ENCODE results near the gene RAPGEF4.

Gene RAPGEF4

GRCh38 chr2:173040729-173041128, 305.1 kb downstream of the RAPGEF4 start:
- DNase-seq: no peak

GRCh38 chr2:173043476-173043875, 307.8 kb downstream of the RAPGEF4 start:
- no peak for DNase-seq

- no peak for DNase-seq
These were observed 308.4 kb downstream of the RAPGEF4 start for GRCh38 chr2:173043897-173044519.

- no peak for DNase-seq
These were observed 309.0 kb downstream of the RAPGEF4 start for GRCh38 chr2:173044686-173045085.

GRCh38 chr2:173045181-173045580, 309.5 kb downstream of the RAPGEF4 start:
- no peak for DNase-seq

- DNase-seq: no peak
These were observed 312.9 kb downstream of the RAPGEF4 start for GRCh38 chr2:173048522-173048896.

GRCh38 chr2:173048897-173049661, 313.4 kb downstream of the RAPGEF4 start:
- no peak for DNase-seq

GRCh38 chr2:173049831-173050230, 314.2 kb downstream of the RAPGEF4 start:
- DNase-seq: no peak

GRCh38 chr2:173050684-173051083, 315.0 kb downstream of the RAPGEF4 start:
- DNase-seq: no peak

GRCh38 chr2:173051463-173052215, 316.0 kb downstream of the RAPGEF4 start:
- no peak for DNase-seq

GRCh38 chr2:173053043-173053699, 317.5 kb downstream of the RAPGEF4 start:
- DNase-seq: no peak

- DNase-seq: no peak
These were observed 318.8 kb downstream of the RAPGEF4 start for GRCh38 chr2:173054466-173054865.

- no peak for DNase-seq
These were observed 321.2 kb downstream of the RAPGEF4 start for GRCh38 chr2:173056705-173057364.

- no peak for DNase-seq
These were observed 322.5 kb downstream of the RAPGEF4 start for GRCh38 chr2:173058097-173058496.

- DNase-seq: no peak
These were observed 323.0 kb downstream of the RAPGEF4 start for GRCh38 chr2:173058673-173059072.

- DNase-seq: no peak
These were observed 323.6 kb downstream of the RAPGEF4 start for GRCh38 chr2:173059292-173059691.

- no peak for DNase-seq
These were observed 324.4 kb downstream of the RAPGEF4 start for GRCh38 chr2:173059971-173060461.

GRCh38 chr2:173062801-173063200, 327.2 kb downstream of the RAPGEF4 start:
- no peak for DNase-seq

GRCh38 chr2:173064151-173064805, 328.6 kb downstream of the RAPGEF4 start:
- DNase-seq: no peak

GRCh38 chr2:173066887-173067676, 331.4 kb downstream of the RAPGEF4 start:
- no peak for DNase-seq

Measured in right kidney (tissue), 1 donor.